Progenitor cell of endocrine pancreas (in vitro differentiated cells): ENCODE data around the gene CD79B. TPM values are rescaled to one million over a fixed set of nuclear protein-coding genes. Genes with fewer than 3 reads are reported as not detected.

Source experiments
- DNase-seq: peaks from one replicate; pipeline ENCODE4 v3.0.0; 2021; ENCODE audit warnings: low spot score; ENCODE audit not compliant: unreplicated experiment
- H3K27ac Mint-ChIP-seq: 2 replicates; pipeline ENCODE4 v1.8.0; 2021; ENCODE audit warnings: mild to moderate bottlenecking, moderate library complexity, mixed read lengths
- H3K27me3 Mint-ChIP-seq: 2 replicates; pipeline ENCODE4 v1.8.0; 2021; ENCODE audit warnings: mixed read lengths
- H3K36me3 Mint-ChIP-seq: 2 replicates; pipeline ENCODE4 v1.8.0; 2022; ENCODE audit warnings: mixed read lengths; ENCODE audit not compliant: insufficient read depth
- H3K4me1 Mint-ChIP-seq: 2 replicates; pipeline ENCODE4 v1.8.0; 2021; ENCODE audit warnings: low read depth, mixed read lengths
- H3K4me3 Mint-ChIP-seq: 2 replicates; pipeline ENCODE4 v1.8.0; 2021; ENCODE audit warnings: low read depth, mild to moderate bottlenecking, moderate library complexity, mixed read lengths
- H3K9me3 Mint-ChIP-seq: 2 replicates; pipeline ENCODE4 v1.8.0; 2021; ENCODE audit warnings: low read depth, mixed read lengths
- CTCF ChIP-seq: fragments of 200-600 bp; sonication (generic); IDR thresholded peaks from one replicate; pipeline ENCODE4 v1.5.0; 2021; ENCODE audit warnings: antibody characterized with exemption, mild to moderate bottlenecking; ENCODE audit not compliant: unreplicated experiment
- total RNA-seq: library from RNA; stranded (reverse); gene quantifications from 2 replicates; pipeline ENCODE4 v1.2.1, GENCODE V29; 2021

The CD79B gene
- total RNA-seq, 1 donor from 2014 or later, result not detected

GRCh38 chr17:63942309-63942985 is 10.3 kb upstream of the CD79B start:
- Mint-ChIP-seq H3K9me3 (no peaks in the 10 kb centered on the region), H3K27ac (no peak overlapping the region), H3K4me3 (no peak overlapping the region), H3K4me1 (no peaks in the 10 kb centered on the region), H3K27me3 (no peaks in the 10 kb centered on the region), H3K36me3 (no peaks in the 10 kb centered on the region)
- no peak for DNase-seq
- TF ChIP-seq CTCF, result no peak

- Mint-ChIP-seq H3K36me3 (no peaks in the 10 kb centered on the region), H3K4me1 (no peaks in the 10 kb centered on the region), H3K27me3 (no peaks in the 10 kb centered on the region), H3K4me3 (no peak overlapping the region), H3K9me3 (no peaks in the 10 kb centered on the region), H3K27ac (no peak overlapping the region)
- no peak for DNase-seq
- TF ChIP-seq CTCF, result no peak
Observed at GRCh38 chr17:63941751-63942150, 9.6 kb upstream of the CD79B start.

- H3K4me1 Mint-ChIP-seq, result no peaks in the 10 kb centered on the region
- H3K36me3 Mint-ChIP-seq, result no peaks in the 10 kb centered on the region
- H3K27me3 Mint-ChIP-seq, result peaks cover 1% of the 10 kb centered on the region
- H3K9me3 Mint-ChIP-seq, result no peaks in the 10 kb centered on the region
- no peak for TF ChIP-seq CTCF
- no peak overlapping the region for H3K4me3 Mint-ChIP-seq
- no peak overlapping the region for H3K27ac Mint-ChIP-seq
- no peak for DNase-seq
Observed at GRCh38 chr17:63941162-63941561, 9.0 kb upstream of the CD79B start.

- Mint-ChIP-seq H3K4me3 (no peak overlapping the region), H3K9me3 (no peaks in the 10 kb centered on the region), H3K27ac (no peak overlapping the region), H3K4me1 (no peaks in the 10 kb centered on the region), H3K27me3 (peaks cover 5% of the 10 kb centered on the region), H3K36me3 (no peaks in the 10 kb centered on the region)
- TF ChIP-seq CTCF, result no peak
- DNase-seq, result no peak
Observed at GRCh38 chr17:63940584-63940983, 8.5 kb upstream of the CD79B start.

- no peak for TF ChIP-seq CTCF
- H3K27ac Mint-ChIP-seq, result no peak overlapping the region
- no peak for DNase-seq
Observed at GRCh38 chr17:63939884-63940283, 7.8 kb upstream of the CD79B start.

More at GRCh38 chr17:63939884-63940283, 7.8 kb upstream of the CD79B start:
- no peaks in the 10 kb centered on the region for H3K36me3 Mint-ChIP-seq
- no peaks in the 10 kb centered on the region for H3K9me3 Mint-ChIP-seq
- H3K4me1 Mint-ChIP-seq, result no peaks in the 10 kb centered on the region
- H3K4me3 Mint-ChIP-seq, result no peak overlapping the region
- peaks cover 6% of the 10 kb centered on the region for H3K27me3 Mint-ChIP-seq
